Tibial artery (tissue), 4 donors: ENCODE results near the gene TTC16.
"Not testable (repeated sequence)": the region's sequence is repeated elsewhere in the genome, so short reads cannot be mapped to it uniquely, and the experiment has no call there.

Experiments
- DNase-seq, 2 donors: peaks; one replicate each; pipeline ENCODE4 v3.0.0-alpha.2; 2019
- H3K27ac ChIP-seq, 2 donors: fragments of 200-600 bp; sonication (generic) in 1 of 2; 1 replicate in 1 of 2; 2 replicates in 1 of 2; pipeline ENCODE4 v1.5.1; 2018 to 2019; ENCODE audit warnings: mild to moderate bottlenecking in 1 of 2
- H3K27me3 ChIP-seq, 2 donors: fragments of 200-600 bp; sonication (generic) in 1 of 2; one replicate each; pipeline versions ENCODE4 v1.5.1 to v1.6.0; 2016 to 2019
- H3K36me3 ChIP-seq, 3 donors: fragments of 200-600 bp; sonication (generic) in 2 of 3; one replicate each; pipeline ENCODE4 v1.5.1; 2016 to 2019; ENCODE audit warnings: mild to moderate bottlenecking in 2 of 3
- H3K4me1 ChIP-seq, 4 donors: fragments of 200-600 bp; sonication (generic) in 2 of 4; 1 replicate in 3 of 4; 2 replicates in 1 of 4; pipeline ENCODE4 v1.5.1; 2016 to 2019
- H3K4me3 ChIP-seq, 2 donors: fragments of 200-600 bp; sonication (generic) in 1 of 2; 1 replicate in 1 of 2; 2 replicates in 1 of 2; pipeline ENCODE4 v1.5.1; 2018 to 2019; ENCODE audit warnings: mild to moderate bottlenecking in 2 of 2
- H3K9me3 ChIP-seq, 3 donors: fragments of 200-600 bp; sonication (generic) in 1 of 3; one replicate each; pipeline ENCODE4 v1.5.1; 2016 to 2019
- intact Hi-C: fragments of 100-400 bp; cut with DNase I; formaldehyde crosslinking; loops from one replicate; pipeline ENCODE4 v1.15.0; 2023; ENCODE audit warnings: low total_unique reads
- TF ChIP-seq, protein P1 (sequence below), 2 experiments: fragments of 200-600 bp in 1 of 2; fragments of 450-650 bp in 1 of 2; IDR thresholded peaks; one replicate each; pipeline ENCODE4 v1.5.1; 2017 to 2019; ENCODE audit warnings: antibody characterized with exemption in 2 of 2, mild to moderate bottlenecking in 1 of 2, moderate library complexity in 1 of 2

TTC16 gene

DNA sequence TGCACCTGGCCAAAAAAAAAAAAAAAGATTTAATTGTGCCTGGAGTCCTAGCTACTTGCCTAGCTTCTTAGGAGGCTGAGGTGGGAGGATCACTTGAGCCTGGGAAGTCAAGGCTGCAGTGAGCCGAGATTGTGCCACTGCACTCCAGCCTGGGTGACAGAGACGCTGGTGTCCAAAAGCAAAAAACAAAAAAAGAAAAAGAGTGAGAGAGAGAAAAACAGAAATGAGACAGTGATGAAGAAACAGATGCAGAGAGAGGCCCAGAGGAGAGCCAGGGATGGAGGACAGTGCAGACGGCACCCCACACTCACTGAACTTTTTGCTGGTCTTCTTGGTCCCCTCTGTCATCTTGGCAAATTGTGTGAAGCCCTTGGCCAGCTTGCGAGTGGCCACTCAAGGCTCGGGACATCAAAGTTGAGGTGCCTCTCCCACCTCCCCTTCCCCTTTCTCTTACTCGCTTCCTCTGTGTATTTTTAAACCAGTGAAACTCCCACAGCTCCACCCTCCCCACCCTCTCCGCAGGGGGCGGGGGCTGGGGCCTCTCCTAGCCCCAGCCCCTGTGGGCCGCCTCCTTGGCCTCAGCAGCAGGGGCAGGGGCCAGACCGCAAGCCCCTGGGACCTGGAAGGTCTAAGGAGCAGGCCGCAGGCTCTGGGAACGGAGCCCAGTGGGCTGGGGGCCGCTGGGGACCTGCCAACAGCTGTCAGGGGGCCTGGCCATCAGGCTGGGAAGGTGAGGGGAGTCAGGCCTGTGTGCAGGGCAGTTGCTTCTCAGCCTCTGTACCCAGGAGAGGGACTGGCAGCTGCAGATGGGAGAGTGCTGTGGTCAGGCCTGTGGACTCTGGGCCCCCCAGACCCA lies 62.6 kb downstream of the TTC16 start, which contains the start of gene SH2D3C:
Gene SH2D3C, minus strand, starts transcription at position 387 of the 856 bp plus-strand sequence. Its CDS starts 39 bp downstream, at position 348.
- intact Hi-C loops, result no loop called here
- TF ChIP-seq, protein P1, sequence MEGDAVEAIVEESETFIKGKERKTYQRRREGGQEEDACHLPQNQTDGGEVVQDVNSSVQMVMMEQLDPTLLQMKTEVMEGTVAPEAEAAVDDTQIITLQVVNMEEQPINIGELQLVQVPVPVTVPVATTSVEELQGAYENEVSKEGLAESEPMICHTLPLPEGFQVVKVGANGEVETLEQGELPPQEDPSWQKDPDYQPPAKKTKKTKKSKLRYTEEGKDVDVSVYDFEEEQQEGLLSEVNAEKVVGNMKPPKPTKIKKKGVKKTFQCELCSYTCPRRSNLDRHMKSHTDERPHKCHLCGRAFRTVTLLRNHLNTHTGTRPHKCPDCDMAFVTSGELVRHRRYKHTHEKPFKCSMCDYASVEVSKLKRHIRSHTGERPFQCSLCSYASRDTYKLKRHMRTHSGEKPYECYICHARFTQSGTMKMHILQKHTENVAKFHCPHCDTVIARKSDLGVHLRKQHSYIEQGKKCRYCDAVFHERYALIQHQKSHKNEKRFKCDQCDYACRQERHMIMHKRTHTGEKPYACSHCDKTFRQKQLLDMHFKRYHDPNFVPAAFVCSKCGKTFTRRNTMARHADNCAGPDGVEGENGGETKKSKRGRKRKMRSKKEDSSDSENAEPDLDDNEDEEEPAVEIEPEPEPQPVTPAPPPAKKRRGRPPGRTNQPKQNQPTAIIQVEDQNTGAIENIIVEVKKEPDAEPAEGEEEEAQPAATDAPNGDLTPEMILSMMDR (IDR thresholded peaks at IDR 0.05), result no peak
- peaks cover 0 to 3% of the 10 kb centered on the region in 2 donors for H3K27me3 ChIP-seq
- no peaks in the 10 kb centered on the region for H3K4me1 ChIP-seq
- no peaks in the 10 kb centered on the region for H3K9me3 ChIP-seq
- no peak within 1 kb of the TSS for H3K4me3 ChIP-seq
- no peak for DNase-seq
- no peak within 1 kb of the TSS for H3K27ac ChIP-seq
- no peaks in the 10 kb centered on the region for H3K36me3 ChIP-seq

DNA sequence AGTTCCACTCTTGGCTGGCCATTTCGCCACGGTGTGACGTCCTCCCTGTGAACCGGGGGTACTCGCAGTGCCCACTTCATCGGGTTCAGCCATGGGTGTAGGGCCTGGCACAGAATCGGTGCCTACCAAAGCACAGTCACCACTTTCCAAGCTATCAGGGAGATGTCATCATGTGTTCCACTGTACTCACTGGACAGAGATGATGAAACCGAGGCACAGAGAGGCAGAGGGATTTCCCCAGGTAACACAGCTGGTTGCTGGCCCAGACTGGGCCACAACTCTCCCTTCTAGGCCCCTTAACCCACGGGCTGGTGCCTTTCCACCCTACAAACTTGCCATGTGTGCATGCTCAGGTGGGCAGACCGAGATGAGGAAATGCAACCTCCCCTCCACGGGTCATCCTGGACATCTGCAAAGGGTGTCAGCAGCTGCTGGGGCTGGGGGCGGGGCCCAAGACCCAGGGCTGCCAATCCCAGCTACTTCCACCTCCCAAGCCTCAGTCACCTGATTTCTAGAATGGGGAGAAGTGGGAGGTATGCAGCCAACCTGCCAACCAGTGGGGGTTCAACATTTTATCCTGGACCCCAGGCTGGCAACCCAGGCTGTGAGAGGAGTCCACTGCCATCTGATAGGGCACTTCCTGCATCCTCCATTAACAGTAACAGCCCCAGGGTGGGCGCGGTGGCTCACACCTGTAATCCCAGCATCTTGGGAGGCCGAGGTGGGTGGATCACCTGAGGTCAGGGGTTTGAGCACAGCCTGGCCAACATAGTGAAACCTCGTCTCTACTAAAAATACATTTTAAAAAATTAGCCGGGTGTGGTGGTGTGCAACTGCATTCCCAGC lies 63.5 kb downstream of the TTC16 start:
- Histone ChIP-seq H3K27me3 (peaks cover 0 to 3% of the 10 kb centered on the region in 2 donors), H3K27ac (no peak overlapping the region), H3K4me3 (no peak overlapping the region), H3K9me3 (no peaks in the 10 kb centered on the region), H3K4me1 (peaks cover 0 to 3% (median under 1%) of the 10 kb centered on the region in 4 donors), H3K36me3 (no peaks in the 10 kb centered on the region)
- intact Hi-C loops, result no loop called here
- DNase-seq, result no peak
- TF ChIP-seq, protein P1 (IDR thresholded peaks at IDR 0.05), result no peak

DNA sequence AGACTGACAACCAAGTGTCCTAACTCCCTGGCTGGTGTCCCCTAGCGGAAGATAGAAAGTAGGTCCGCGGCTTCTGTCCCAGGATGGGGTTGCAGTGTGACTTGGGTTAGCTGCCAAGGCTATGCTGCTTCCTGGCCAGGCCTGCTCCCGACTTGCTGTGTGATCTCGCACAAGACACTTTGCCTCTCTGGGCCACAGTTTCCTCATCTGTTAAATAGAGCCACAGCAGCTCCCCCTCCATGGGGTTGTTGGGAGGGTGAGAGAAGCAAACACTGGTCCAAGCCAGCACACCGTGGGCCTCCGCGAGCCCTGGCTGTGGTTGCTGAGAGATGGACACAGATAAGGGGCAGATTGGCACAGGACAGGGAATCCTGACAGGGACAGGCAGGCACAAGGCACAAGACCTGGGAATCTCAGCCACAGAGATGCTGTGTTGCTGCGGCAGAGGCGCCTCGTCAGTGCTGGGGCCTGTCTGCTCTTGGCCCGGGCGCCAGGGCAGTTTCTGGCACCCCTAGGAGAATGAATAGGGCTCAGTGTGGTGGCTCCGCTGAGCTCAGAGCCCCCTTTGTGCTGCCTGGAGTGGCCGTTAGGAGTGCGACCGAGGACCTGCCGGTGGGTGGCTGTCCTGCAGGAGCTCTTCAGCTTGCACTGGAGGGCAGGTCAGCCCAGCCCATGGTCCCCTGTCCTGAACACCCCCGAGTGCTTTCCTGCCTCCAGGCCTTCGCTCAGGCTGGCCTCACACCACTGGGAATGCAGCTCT lies 64.4 kb downstream of the TTC16 start:
- peaks cover 0 to 9% (median 3%) of the 10 kb centered on the region in 4 donors for H3K4me1 ChIP-seq
- peaks cover 0 to 3% of the 10 kb centered on the region in 2 donors for H3K27me3 ChIP-seq
- H3K9me3 ChIP-seq, result no peaks in the 10 kb centered on the region
- no peak overlapping the region for H3K4me3 ChIP-seq
- H3K27ac ChIP-seq, result no peak overlapping the region
- intact Hi-C loops, result no loop called here
- TF ChIP-seq, protein P1 (IDR thresholded peaks at IDR 0.05), result no peak
- H3K36me3 ChIP-seq, result no peaks in the 10 kb centered on the region
- no peak for DNase-seq

DNA sequence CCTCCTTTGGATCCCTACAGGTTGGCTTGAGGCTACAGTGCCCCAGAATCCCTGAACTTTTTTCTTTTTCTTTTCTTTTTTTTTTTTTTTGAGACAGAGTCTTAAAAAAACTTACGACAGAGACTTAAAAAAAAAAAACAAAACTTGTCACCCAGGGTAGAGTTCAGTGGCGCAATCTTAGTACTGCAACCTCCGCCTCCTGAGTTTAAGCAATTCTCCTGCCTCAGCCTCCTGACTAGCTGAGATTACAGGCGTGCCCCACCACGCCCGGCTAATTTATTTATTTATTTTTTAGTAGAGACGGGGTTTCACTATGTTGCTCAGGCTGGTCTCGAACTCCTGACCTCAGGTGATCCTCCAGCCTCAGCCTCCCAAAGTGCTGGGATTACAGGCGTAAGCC lies 65.0 kb downstream of the TTC16 start:
- DNase-seq, H3K36me3 ChIP-seq, intact Hi-C loops, H3K9me3 ChIP-seq, H3K27me3 ChIP-seq, H3K4me3 ChIP-seq, H3K4me1 ChIP-seq, H3K27ac ChIP-seq: not testable (repeated sequence)
